ENCODE measurements around the gene TLE4. TPM values are rescaled to one million over a fixed set of nuclear protein-coding genes. Genes with fewer than 3 reads are reported as not detected.

Gene TLE4
- total and polyA plus RNA-seq, 2 donors from 2014 or later = 5.5 to 35.7 TPM

DNA sequence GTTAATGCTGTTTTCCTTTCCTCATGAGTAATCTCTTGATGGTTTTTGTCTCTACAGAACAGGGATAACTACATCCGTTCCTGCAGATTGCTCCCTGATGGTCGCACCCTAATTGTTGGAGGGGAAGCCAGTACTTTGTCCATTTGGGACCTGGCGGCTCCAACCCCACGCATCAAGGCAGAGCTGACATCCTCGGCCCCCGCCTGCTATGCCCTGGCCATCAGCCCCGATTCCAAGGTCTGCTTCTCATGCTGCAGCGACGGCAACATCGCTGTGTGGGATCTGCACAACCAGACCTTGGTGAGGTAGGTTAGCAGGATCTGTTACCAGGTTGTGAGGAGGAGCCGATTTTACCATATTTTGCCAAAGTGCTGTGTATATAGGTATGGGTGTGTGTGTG lies 148.2 kb downstream of the TLE4 start:
- intact Hi-C loops (cut with DNase I) = no loop called here
- peaks cover 20 to 43% (median 39%) of the 10 kb centered on the region in 3 donors for H3K36me3 ChIP-seq (ENCODE audit: control insufficient read depth in 2 of 3, insufficient read depth in 3 of 3, low read length in 3 of 3)
- H3K27ac ChIP-seq (ENCODE audit: low read depth in 2 of 2, low read length in 2 of 2) = no peak overlapping the region
- no peak overlapping the region for H3K9ac ChIP-seq (ENCODE audit: low read length in 3 of 3)
- DNase-seq = peak in 2 of 5 donors; percentile 10 to 28
- no peaks in the 10 kb centered on the region for H3K4me1 ChIP-seq (ENCODE audit: control insufficient read depth in 2 of 3, insufficient read depth in 2 of 3, low read depth in 1 of 3, low read length in 3 of 3)
- no peak for FAIRE-seq
- H3K9me3 ChIP-seq (ENCODE audit: control insufficient read depth in 2 of 3, insufficient read depth in 1 of 3, low read length in 3 of 3) = no peaks in the 10 kb centered on the region
- H3K4me3 ChIP-seq (ENCODE audit: low read length in 3 of 3) = no peak overlapping the region
- TF ChIP-seq CTCF (IDR thresholded peaks at IDR 0.05; ENCODE audit: borderline replicate concordance, extremely low read depth, insufficient read depth) = no peak
- H3K27me3 ChIP-seq (ENCODE audit: control insufficient read depth, insufficient read depth, low read length) = no peaks in the 10 kb centered on the region

DNA sequence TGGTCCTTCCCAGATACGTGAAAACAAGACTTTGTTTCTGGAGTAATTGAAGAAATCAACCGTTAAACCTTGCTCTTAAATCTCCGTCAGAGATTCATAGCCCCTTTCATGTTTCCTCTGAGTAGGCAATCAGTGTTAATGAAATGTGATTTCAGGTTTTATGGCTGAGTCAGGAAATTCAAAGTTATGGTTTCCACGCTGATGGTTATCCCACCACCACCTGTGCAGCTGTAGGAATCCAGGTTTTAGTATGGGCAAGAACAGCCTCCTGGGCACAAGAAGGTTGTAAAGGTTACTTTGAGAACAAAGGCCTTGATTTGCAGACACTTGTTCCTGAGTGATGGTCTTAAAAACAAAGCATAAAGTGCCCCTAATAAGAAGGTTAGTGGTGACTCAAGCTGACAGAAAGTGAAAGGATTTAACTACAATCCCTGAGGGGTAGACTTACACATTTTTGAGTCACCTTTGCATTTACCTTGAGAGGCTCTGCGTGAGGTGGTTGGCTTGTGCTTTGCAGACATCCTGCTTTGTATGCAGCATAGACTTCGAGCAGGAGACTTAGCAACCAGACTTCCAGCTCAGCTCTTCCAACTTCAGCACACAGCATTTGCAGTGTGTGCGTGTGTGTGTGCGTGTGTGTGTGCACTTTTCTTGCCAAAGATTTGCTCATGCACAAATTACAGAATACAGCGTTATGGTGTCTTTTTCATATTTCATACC lies 159.6 kb downstream of the TLE4 start:
- FAIRE-seq (no peak), DNase-seq (peak in 3 of 5 donors; percentile 15 to 66 (median 51))
- no peak for TF ChIP-seq CTCF (IDR thresholded peaks at IDR 0.05; ENCODE audit: borderline replicate concordance, extremely low read depth, insufficient read depth)
- no peak overlapping the region for H3K4me3 ChIP-seq (ENCODE audit: low read length in 3 of 3)
- H3K9me3 ChIP-seq (ENCODE audit: control insufficient read depth in 2 of 3, insufficient read depth in 1 of 3, low read length in 3 of 3) = no peaks in the 10 kb centered on the region
- H3K27me3 ChIP-seq (ENCODE audit: control insufficient read depth, insufficient read depth, low read length) = no peaks in the 10 kb centered on the region
- intact Hi-C loops (cut with DNase I) = no loop called here
- H3K36me3 ChIP-seq (ENCODE audit: control insufficient read depth in 2 of 3, insufficient read depth in 3 of 3, low read length in 3 of 3) = peaks cover 0 to 4% (median 0%) of the 10 kb centered on the region in 3 donors
- H3K4me1 ChIP-seq (ENCODE audit: control insufficient read depth in 2 of 3, insufficient read depth in 2 of 3, low read depth in 1 of 3, low read length in 3 of 3) = no peaks in the 10 kb centered on the region
- H3K27ac ChIP-seq (ENCODE audit: low read depth in 2 of 2, low read length in 2 of 2) = no peak overlapping the region
- no peak overlapping the region for H3K9ac ChIP-seq (ENCODE audit: low read length in 3 of 3)

GRCh38 chr9:79735023-79735779 lies 163.4 kb downstream of the TLE4 start:
- no peaks in the 10 kb centered on the region for H3K9me3 ChIP-seq (ENCODE audit: control insufficient read depth in 2 of 3, insufficient read depth in 1 of 3, low read length in 3 of 3)
- no peaks in the 10 kb centered on the region for H3K4me1 ChIP-seq (ENCODE audit: control insufficient read depth in 2 of 3, insufficient read depth in 2 of 3, low read depth in 1 of 3, low read length in 3 of 3)
- FAIRE-seq (no peak), DNase-seq (peak in 3 of 5 donors; percentile 11 to 67 (median 54))
- no peak overlapping the region for H3K9ac ChIP-seq (ENCODE audit: low read length in 3 of 3)
- H3K36me3 ChIP-seq (ENCODE audit: control insufficient read depth in 2 of 3, insufficient read depth in 3 of 3, low read length in 3 of 3) = no peaks in the 10 kb centered on the region
- H3K4me3 ChIP-seq (ENCODE audit: low read length in 3 of 3) = no peak overlapping the region
- no peak for TF ChIP-seq CTCF (IDR thresholded peaks at IDR 0.05; ENCODE audit: borderline replicate concordance, extremely low read depth, insufficient read depth)
- no peak overlapping the region for H3K27ac ChIP-seq (ENCODE audit: low read depth in 2 of 2, low read length in 2 of 2)
- H3K27me3 ChIP-seq (ENCODE audit: control insufficient read depth, insufficient read depth, low read length) = no peaks in the 10 kb centered on the region
- intact Hi-C loops (cut with DNase I) = no loop called here
